ENCODE measurements around the gene SLC41A3.

SLC41A3 gene

GRCh38 chr3:126029241-126029640, 54.7 kb downstream of the SLC41A3 start:
- ChIA-PET CTCF (no interaction called here), POLR2A (no interaction called here)
- TF ChIP-seq ZNF76 (tag by site-specific recombination; IDR thresholded peaks at IDR 0.05; ENCODE audit: borderline replicate concordance, low read depth) = no peak

GRCh38 chr3:126028096-126028495, 55.8 kb downstream of the SLC41A3 start:
- TF ChIP-seq ZNF214 (tag by site-specific recombination; IDR thresholded peaks at IDR 0.05; ENCODE audit: borderline replicate concordance) (no peak), INSM2 (tag by site-specific recombination; IDR thresholded peaks at IDR 0.05) (no peak), TRIM28 (IDR thresholded peaks at IDR 0.05; ENCODE audit: borderline replicate concordance, low read length) (peak; percentile 92; the same call in 1 of the 2 replicates), ZNF114 (tag by site-specific recombination; IDR thresholded peaks at IDR 0.05) (no peak), SETDB1 (IDR thresholded peaks at IDR 0.05; ENCODE audit: insufficient read length, low read length) (peak; percentile 89), ZNF585B (tag by site-specific recombination; IDR thresholded peaks at IDR 0.05) (peak; percentile 95)
- POLR2A ChIA-PET = no interaction called here
- Histone ChIP-seq H3K4me3 (ENCODE audit: low read depth, low read length) (no peak overlapping the region), H3K9me3 (ENCODE audit: control insufficient read depth, insufficient read depth, low read depth, low read length) (no peaks in the 10 kb centered on the region), H3K4me1 (ENCODE audit: control insufficient read depth, insufficient read depth, low read length) (no peaks in the 10 kb centered on the region), H3K27ac (ENCODE audit: extremely low read depth, low read depth, low read length) (no peak overlapping the region), H3K36me3 (ENCODE audit: control insufficient read depth in 2 of 2, insufficient read depth in 1 of 2, low read length in 2 of 2) (peaks cover 0 to 50% of the 10 kb centered on the region in 2 experiments; a peak in 1 of 3 replicates)
- CTCF ChIA-PET = no interaction called here

More at GRCh38 chr3:126029241-126029640, 54.7 kb downstream of the SLC41A3 start:
- Histone ChIP-seq H3K27ac (ENCODE audit: extremely low read depth, low read depth, low read length) (no peak overlapping the region), H3K4me3 (ENCODE audit: low read depth, low read length) (no peak overlapping the region), H3K9me3 (ENCODE audit: control insufficient read depth, insufficient read depth, low read depth, low read length) (no peaks in the 10 kb centered on the region), H3K36me3 (ENCODE audit: control insufficient read depth in 2 of 2, insufficient read depth in 1 of 2, low read length in 2 of 2) (peaks cover 0 to 53% of the 10 kb centered on the region in 2 experiments; a peak in 1 of 3 replicates), H3K4me1 (ENCODE audit: control insufficient read depth, insufficient read depth, low read length) (no peaks in the 10 kb centered on the region)

- CTCF ChIA-PET = no interaction called here
- POLR2A ChIA-PET = no interaction called here
- Histone ChIP-seq H3K36me3 (ENCODE audit: control insufficient read depth in 2 of 2, insufficient read depth in 1 of 2, low read length in 2 of 2) (peaks cover 0 to 46% of the 10 kb centered on the region in 2 experiments; a peak in 1 of 3 replicates), H3K4me3 (ENCODE audit: low read depth, low read length) (no peak overlapping the region), H3K27ac (ENCODE audit: extremely low read depth, low read depth, low read length) (no peak overlapping the region), H3K9me3 (ENCODE audit: control insufficient read depth, insufficient read depth, low read depth, low read length) (no peaks in the 10 kb centered on the region), H3K4me1 (ENCODE audit: control insufficient read depth, insufficient read depth, low read length) (no peaks in the 10 kb centered on the region)
- TF ChIP-seq ZBTB8A (tag by site-specific recombination; IDR thresholded peaks at IDR 0.05) (no peak), ZNF148 (tag by site-specific recombination; IDR thresholded peaks at IDR 0.05; ENCODE audit: borderline replicate concordance) (no peak), ZBTB6 (tag by site-specific recombination; IDR thresholded peaks at IDR 0.05) (no peak), ZNF202 (tag by site-specific recombination; IDR thresholded peaks at IDR 0.05; ENCODE audit: borderline replicate concordance) (no peak), ZNF354C (tag by site-specific recombination; IDR thresholded peaks at IDR 0.05; ENCODE audit: borderline replicate concordance, low read depth) (no peak), SALL2 (tag by site-specific recombination; IDR thresholded peaks at IDR 0.05; ENCODE audit: borderline replicate concordance) (no peak), ZNF600 (tag by site-specific recombination; IDR thresholded peaks at IDR 0.05) (no peak), IKZF3 (tag by site-specific recombination; IDR thresholded peaks at IDR 0.05) (no peak), PRDM6 (tag by site-specific recombination; IDR thresholded peaks at IDR 0.05) (no peak)
Measured at GRCh38 chr3:126026761-126027160, 57.2 kb downstream of the SLC41A3 start.

Data from HEK293 (cell line).